HG02588 (cell line): ENCODE measurements around the gene DPCD.

Experiments
- ATAC-seq: cut with Tn5 transposase; IDR thresholded peaks from one replicate; pipeline ENCODE4 v1.9.1; 2021; ENCODE audit warnings: mild to moderate bottlenecking, moderate library complexity; ENCODE audit not compliant: unreplicated experiment

DPCD gene

GRCh38 chr10:101653536-101653935 is 65.4 kb downstream of the DPCD start:
- ATAC-seq: no peak

GRCh38 chr10:101655570-101655969 is 67.4 kb downstream of the DPCD start:
- ATAC-seq: no peak

- no peak for ATAC-seq
Observed at GRCh38 chr10:101656890-101657289, 68.8 kb downstream of the DPCD start.

GRCh38 chr10:101658975-101659374 is 70.9 kb downstream of the DPCD start:
- no peak for ATAC-seq
